Esophagus squamous epithelium (tissue), 5 donors: Measurements from ENCODE around the gene HPCAL1. TPM values are rescaled to one million over a fixed set of nuclear protein-coding genes. Genes with fewer than 3 reads are reported as not detected.

Experiments used
- DNase-seq: peaks from one replicate; lab custom pipeline; 2025; lab: John Stamatoyannopoulos, UW
- H3K27ac ChIP-seq, 4 donors: fragments of 200-600 bp; sonication (generic); one replicate each; pipeline ENCODE4 v1.5.1; 2016 to 2019; ENCODE audit warnings: mild to moderate bottlenecking in 1 of 4
- H3K27me3 ChIP-seq, 4 donors: fragments of 200-600 bp; sonication (generic); 1 replicate in 3 of 4; 2 replicates in 1 of 4; pipeline versions ENCODE4 v1.5.1 to v1.6.0; 2017 to 2021; ENCODE audit warnings: antibody characterized with exemption in 1 of 4
- H3K36me3 ChIP-seq, 3 donors: fragments of 200-600 bp; sonication (generic); one replicate each; pipeline ENCODE4 v1.5.1; 2016 to 2019
- H3K4me1 ChIP-seq, 3 donors: fragments of 200-600 bp; sonication (generic); one replicate each; pipeline ENCODE4 v1.5.1; 2017 to 2019
- H3K4me3 ChIP-seq, 4 donors: fragments of 200-600 bp; sonication (generic); 1 replicate in 3 of 4; 2 replicates in 1 of 4; pipeline ENCODE4 v1.5.1; 2016 to 2019; ENCODE audit warnings: mild to moderate bottlenecking in 2 of 4, moderate library complexity in 1 of 4
- H3K9me3 ChIP-seq, 3 donors: fragments of 200-600 bp; sonication (generic); one replicate each; pipeline ENCODE4 v1.5.1; 2016 to 2019
- CTCF ChIP-seq, 6 experiments: fragments of 450-650 bp in 4 of 6; fragments of 200-600 bp in 2 of 6; sonication (generic) in 2 of 6; IDR thresholded peaks; one replicate each; pipeline ENCODE4 v1.5.1; 2016 to 2019; ENCODE audit warnings: antibody characterized with exemption in 6 of 6, mild to moderate bottlenecking in 4 of 6, moderate library complexity in 4 of 6
- POLR2A ChIP-seq, 4 donors: fragments of 450-650 bp; IDR thresholded peaks; one replicate each; pipeline ENCODE4 v1.6.1; 2017; ENCODE audit warnings: antibody characterized with exemption in 4 of 4, mild to moderate bottlenecking in 4 of 4, moderate library complexity in 3 of 4
- WGBS, 2 donors: methylation state at CpG; one replicate each; pipeline ENCODE4 v1.1.5; 2018; 5-methylcytosine and 5-hydroxymethylcytosine counted together
- intact Hi-C: fragments of 100-400 bp; cut with DNase I; formaldehyde crosslinking; loops from one replicate; pipeline ENCODE4 v1.15.0; 2022
- total RNA-seq, 4 donors: library from RNA; depleted of rRNA; stranded (reverse); fragments of >200 nt; gene quantifications; one replicate each; pipeline ENCODE4 v1.1.0, GENCODE V29; 2016
- donor health status: DM: yes; HTN: yes; CAD: no.

Gene HPCAL1
- total RNA-seq, 4 donors from 2014 or later = 13.2 to 26.4 (median 20.5) TPM

DNA sequence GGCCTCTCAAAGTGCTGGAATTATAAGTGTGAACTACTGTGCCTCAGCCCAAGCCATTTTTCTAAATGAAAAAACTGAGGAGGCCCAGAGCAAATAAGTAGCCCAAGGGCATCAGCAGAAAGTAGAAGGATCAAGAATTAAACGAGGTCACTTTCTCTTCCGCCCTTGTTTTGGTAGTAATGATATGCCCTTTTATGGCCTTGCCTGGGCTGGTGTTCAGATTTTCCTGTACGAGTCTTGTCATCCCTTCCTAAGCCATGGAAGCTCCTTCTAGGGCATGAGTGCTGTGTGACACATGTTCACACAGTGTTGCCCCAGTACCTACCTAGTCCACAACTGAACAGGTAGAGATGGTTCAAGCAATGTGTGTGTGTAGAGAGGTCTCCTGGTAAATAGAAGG is 6.6 kb downstream of the HPCAL1 start:
- Histone ChIP-seq H3K27ac (no peak overlapping the region), H3K4me1 (peaks cover 7 to 34% (median 10%) of the 10 kb centered on the region in 3 donors), H3K9me3 (no peaks in the 10 kb centered on the region), H3K4me3 (no peak overlapping the region), H3K27me3 (peaks cover 0 to 5% (median 0%) of the 10 kb centered on the region in 4 donors), H3K36me3 (no peaks in the 10 kb centered on the region)
- TF ChIP-seq POLR2A (IDR thresholded peaks at IDR 0.05) = no peak
- TF ChIP-seq CTCF (IDR thresholded peaks at IDR 0.05) = no peak
- WGBS, 2 donors = 48 to 68% methylated on average over 3 of the region's 3 CpGs
- DNase-seq = no peak
- intact Hi-C loops = no loop called here

GRCh38 chr2:10310309-10310888 is 7.7 kb downstream of the HPCAL1 start:
- H3K27me3 ChIP-seq = no peaks in the 10 kb centered on the region

DNA sequence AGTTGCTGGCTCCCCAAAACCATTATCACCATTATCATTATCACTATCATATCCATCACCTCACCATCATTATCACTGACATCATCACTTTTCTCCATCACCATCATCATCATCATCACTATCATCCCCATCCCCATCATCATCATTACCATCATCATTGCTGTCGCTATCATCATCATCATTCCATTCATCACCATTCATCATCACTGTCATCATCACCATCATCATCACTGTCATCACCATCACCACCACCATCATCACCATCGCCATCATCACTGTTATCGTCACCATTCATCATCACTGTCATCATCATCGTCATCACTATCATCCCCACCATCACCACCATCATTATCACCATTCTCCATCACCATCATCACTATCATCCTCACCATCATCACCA is 9.0 kb downstream of the HPCAL1 start:
- 71 to 95% methylated on average over 4 of the region's 4 CpGs for WGBS, 2 donors
- Histone ChIP-seq H3K27ac (no peak overlapping the region), H3K27me3 (no peaks in the 10 kb centered on the region), H3K4me1 (peaks cover 0 to 15% (median 0%) of the 10 kb centered on the region in 3 donors), H3K9me3 (no peaks in the 10 kb centered on the region), H3K36me3 (no peaks in the 10 kb centered on the region), H3K4me3 (no peak overlapping the region)
- intact Hi-C loops = no loop called here
- TF ChIP-seq POLR2A (IDR thresholded peaks at IDR 0.05) (no peak), CTCF (IDR thresholded peaks at IDR 0.05) (no peak)
- no peak for DNase-seq

More at GRCh38 chr2:10310309-10310888, 7.7 kb downstream of the HPCAL1 start:
- DNase-seq = no peak
- Histone ChIP-seq H3K9me3 (no peaks in the 10 kb centered on the region), H3K4me1 (peaks cover 0 to 23% (median 5%) of the 10 kb centered on the region in 3 donors), H3K36me3 (no peaks in the 10 kb centered on the region), H3K27ac (no peak overlapping the region), H3K4me3 (no peak overlapping the region)
- WGBS, 2 donors = 87 to 94% methylated on average over 11 to 13 of the region's 14 CpGs
- intact Hi-C loops = no loop called here
- no peak for TF ChIP-seq CTCF (IDR thresholded peaks at IDR 0.05)
- no peak for TF ChIP-seq POLR2A (IDR thresholded peaks at IDR 0.05)

GRCh38 chr2:10312437-10312957 is 9.8 kb downstream of the HPCAL1 start:
- TF ChIP-seq POLR2A (IDR thresholded peaks at IDR 0.05) (no peak), CTCF (IDR thresholded peaks at IDR 0.05) (no peak)
- Histone ChIP-seq H3K4me1 (peaks cover 0 to 8% (median 0%) of the 10 kb centered on the region in 3 donors), H3K27me3 (no peaks in the 10 kb centered on the region), H3K36me3 (no peaks in the 10 kb centered on the region), H3K9me3 (no peaks in the 10 kb centered on the region), H3K4me3 (no peak overlapping the region), H3K27ac (no peak overlapping the region)
- intact Hi-C loops = no loop called here
- DNase-seq = no peak
- WGBS, 2 donors = 91 to 95% methylated on average over 5 of the region's 5 CpGs

GRCh38 chr2:10316336-10316735 is 13.6 kb downstream of the HPCAL1 start:
- intact Hi-C loops = no loop called here
- Histone ChIP-seq H3K4me1 (peaks cover 0 to 5% (median 0%) of the 10 kb centered on the region in 3 donors), H3K27me3 (no peaks in the 10 kb centered on the region), H3K27ac (no peak overlapping the region), H3K9me3 (no peaks in the 10 kb centered on the region), H3K4me3 (no peak overlapping the region), H3K36me3 (no peaks in the 10 kb centered on the region)
- DNase-seq = no peak
- no peak for TF ChIP-seq POLR2A (IDR thresholded peaks at IDR 0.05)
- no peak for TF ChIP-seq CTCF (IDR thresholded peaks at IDR 0.05)
- WGBS, 2 donors = 57 to 62% methylated on average over 6 of the region's 6 CpGs
